Gastroesophageal sphincter (tissue), 4 donors: Measurements from ENCODE around the gene MCAM. TPM values are rescaled to one million over a fixed set of nuclear protein-coding genes. Genes with fewer than 3 reads are reported as not detected.

Source experiments
- ATAC-seq: fragments of 150-250 bp; one replicate; pipeline ENCODE4 v1.9.1; 2016; ENCODE audit warnings: mild to moderate bottlenecking, moderate library complexity
- H3K27ac ChIP-seq, 4 donors: fragments of 200-600 bp; sonication (generic) in 3 of 4; 1 replicate in 3 of 4; 2 replicates in 1 of 4; pipeline ENCODE4 v1.5.1; 2016 to 2019
- H3K27me3 ChIP-seq: fragments of 200-600 bp; sonication (generic); one replicate; pipeline ENCODE4 v1.5.1; 2019
- H3K36me3 ChIP-seq, 2 donors: fragments of 200-600 bp; sonication (generic); one replicate each; pipeline ENCODE4 v1.5.1; 2019; ENCODE audit warnings: control low read depth in 1 of 2
- H3K4me1 ChIP-seq, 3 donors: fragments of 200-600 bp; sonication (generic); 1 replicate in 2 of 3; 2 replicates in 1 of 3; pipeline ENCODE4 v1.5.1; 2016 to 2019; ENCODE audit warnings: control low read depth in 2 of 3
- H3K4me3 ChIP-seq, 2 donors: fragments of 200-600 bp; sonication (generic); one replicate each; pipeline ENCODE4 v1.5.1; 2019; ENCODE audit warnings: mild to moderate bottlenecking in 1 of 2, moderate library complexity in 1 of 2
- H3K9me3 ChIP-seq, 3 donors: fragments of 200-600 bp; sonication (generic); one replicate each; pipeline ENCODE4 v1.5.1; 2017 to 2019; ENCODE audit warnings: control low read depth in 2 of 3
- CTCF ChIP-seq, 4 experiments: fragments of 200-600 bp in 2 of 4; fragments of 450-650 bp in 2 of 4; sonication (generic) in 1 of 4; IDR thresholded peaks; one replicate each; pipeline ENCODE4 v1.5.1; 2017 to 2019; ENCODE audit warnings: antibody characterized with exemption in 4 of 4, mild to moderate bottlenecking in 2 of 4, moderate library complexity in 2 of 4
- EP300 ChIP-seq: sonication (generic); formaldehyde crosslinking; IDR thresholded peaks from one replicate; pipeline ENCODE4 v1.6.1; 2017; ENCODE audit warnings: antibody characterized with exemption, mild to moderate bottlenecking
- POLR2A ChIP-seq, 2 donors: fragments of 450-650 bp; IDR thresholded peaks; one replicate each; pipeline ENCODE4 v1.6.1; 2017; ENCODE audit warnings: antibody characterized with exemption in 2 of 2, mild to moderate bottlenecking in 2 of 2, moderate library complexity in 1 of 2
- POLR2AphosphoS5 ChIP-seq: sonication (generic); formaldehyde crosslinking; IDR thresholded peaks from one replicate; pipeline ENCODE4 v1.6.1; 2017; ENCODE audit warnings: antibody characterized with exemption
- WGBS, 2 donors: methylation state at CpG; one replicate each; pipeline ENCODE4 v1.1.5; 2018; ENCODE audit warnings: low coverage in 1 of 2; 5-methylcytosine and 5-hydroxymethylcytosine counted together
- total RNA-seq, 4 donors: library from RNA; depleted of rRNA; stranded (reverse); fragments of >200 nt; gene quantifications; one replicate each; pipeline ENCODE4 v1.1.0, GENCODE V29; 2016

MCAM gene
- total RNA-seq, 4 donors from 2014 or later: 702 to 1,904 (median 1,177) TPM

- ATAC-seq: peak; percentile 71
- H3K9me3 ChIP-seq: no peaks in the 10 kb centered on the region
- no peaks in the 10 kb centered on the region for H3K27me3 ChIP-seq
- peak overlapping the region; percentile 69 to 80 for H3K4me3 ChIP-seq
- peak overlapping the region; percentile 68 to 92 (median 86) for H3K27ac ChIP-seq
- H3K4me1 ChIP-seq: peaks cover 0 to 73% (median 43%) of the 10 kb centered on the region in 3 donors
- WGBS, 2 donors: 20% methylated on average over 1 of the region's 86 CpGs; no CpG with 5 or more reads in 1 of the 2 donors
- H3K36me3 ChIP-seq: peaks cover 0 to 19% of the 10 kb centered on the region in 2 donors
- TF ChIP-seq CTCF (IDR thresholded peaks at IDR 0.05): peak in 3 of 4 experiments; percentile 92 to 98 (median 94)
- TF ChIP-seq EP300: no peak
- peak in 1 of 2 donors; percentile 27 for TF ChIP-seq POLR2A (IDR thresholded peaks at IDR 0.05)
- no peak for TF ChIP-seq POLR2AphosphoS5
Measured at GRCh38 chr11:119339589-119340334, 22.8 kb upstream of the MCAM start.

GRCh38 chr11:119338965-119339588 is 22.1 kb upstream of the MCAM start:
- WGBS, 2 donors: 13% methylated on average over 3 of the region's 11 CpGs; no CpG with 5 or more reads in 1 of the 2 donors
- no peak for ATAC-seq
- peak overlapping the region; percentile 69 to 80 for H3K4me3 ChIP-seq

GRCh38 chr11:119338318-119338890 is 21.5 kb upstream of the MCAM start:
- Histone ChIP-seq H3K27ac (peak overlapping the region; percentile 4 to 92 (median 86)), H3K9me3 (no peaks in the 10 kb centered on the region), H3K36me3 (peaks cover 0 to 19% of the 10 kb centered on the region in 2 donors), H3K27me3 (no peaks in the 10 kb centered on the region), H3K4me1 (peaks cover 0 to 81% (median 43%) of the 10 kb centered on the region in 3 donors), H3K4me3 (peak overlapping the region in 1 of 2 donors; percentile 80)
- ATAC-seq: peak; percentile 29
- TF ChIP-seq CTCF (IDR thresholded peaks at IDR 0.05) (peak; percentile 84 to 91 (median 86)), POLR2AphosphoS5 (peak; percentile 26), POLR2A (IDR thresholded peaks at IDR 0.05) (no peak), EP300 (no peak)
- WGBS, 2 donors: 0 to 5% methylated on average over 11 to 12 of the region's 17 CpGs

More at GRCh38 chr11:119338965-119339588, 22.1 kb upstream of the MCAM start:
- peaks cover 0 to 75% (median 43%) of the 10 kb centered on the region in 3 donors for H3K4me1 ChIP-seq
- peak overlapping the region; percentile 4 to 92 (median 86) for H3K27ac ChIP-seq
- H3K27me3 ChIP-seq: no peaks in the 10 kb centered on the region
- no peak for TF ChIP-seq EP300
- TF ChIP-seq CTCF (IDR thresholded peaks at IDR 0.05): no peak
- no peak for TF ChIP-seq POLR2AphosphoS5
- TF ChIP-seq POLR2A (IDR thresholded peaks at IDR 0.05): no peak
- H3K9me3 ChIP-seq: no peaks in the 10 kb centered on the region
- H3K36me3 ChIP-seq: peaks cover 0 to 19% of the 10 kb centered on the region in 2 donors

- no CpG with 5 or more reads among the region's 9 CpGs for WGBS, 2 donors
- ATAC-seq: no peak
- peak overlapping the region in 1 of 2 donors; percentile 80 for H3K4me3 ChIP-seq
- H3K9me3 ChIP-seq: no peaks in the 10 kb centered on the region
- peaks cover 0 to 19% of the 10 kb centered on the region in 2 donors for H3K36me3 ChIP-seq
- no peaks in the 10 kb centered on the region for H3K27me3 ChIP-seq
- H3K4me1 ChIP-seq: peaks cover 0 to 82% (median 43%) of the 10 kb centered on the region in 3 donors
- TF ChIP-seq POLR2A (IDR thresholded peaks at IDR 0.05) (no peak), EP300 (no peak), CTCF (IDR thresholded peaks at IDR 0.05) (no peak), POLR2AphosphoS5 (no peak)
- peak overlapping the region in 3 of 4 donors; percentile 85 to 92 (median 88) for H3K27ac ChIP-seq
Measured at GRCh38 chr11:119337581-119338317, 20.8 kb upstream of the MCAM start.
